Mammary epithelial cell (primary cell): ENCODE results near the gene ETFRF1.

Experiments
- EZH2 ChIP-seq: IDR thresholded peaks from 2 replicates; pipeline ENCODE4 v1.6.1; 2012; ENCODE audit warnings: low read length, inconsistent platforms, borderline replicate concordance
- TF ChIP-seq, protein P1 (sequence below), 2 donors: IDR thresholded peaks in 1 of 2; conservative IDR thresholded peaks in 1 of 2; 2 replicates each; pipeline ENCODE4 v1.5.1; 2011 to 2012; ENCODE audit warnings: inconsistent platforms in 2 of 2, low read length in 2 of 2, mild to moderate bottlenecking in 2 of 2, control low read depth in 1 of 2, low read depth in 1 of 2; ENCODE audit not compliant: insufficient read depth in 1 of 2; ENCODE audit errors: extremely low read depth in 1 of 2

GRCh38 chr12:25186038-25186787, 8.8 kb upstream of the ETFRF1 start:
- TF ChIP-seq, protein P1, sequence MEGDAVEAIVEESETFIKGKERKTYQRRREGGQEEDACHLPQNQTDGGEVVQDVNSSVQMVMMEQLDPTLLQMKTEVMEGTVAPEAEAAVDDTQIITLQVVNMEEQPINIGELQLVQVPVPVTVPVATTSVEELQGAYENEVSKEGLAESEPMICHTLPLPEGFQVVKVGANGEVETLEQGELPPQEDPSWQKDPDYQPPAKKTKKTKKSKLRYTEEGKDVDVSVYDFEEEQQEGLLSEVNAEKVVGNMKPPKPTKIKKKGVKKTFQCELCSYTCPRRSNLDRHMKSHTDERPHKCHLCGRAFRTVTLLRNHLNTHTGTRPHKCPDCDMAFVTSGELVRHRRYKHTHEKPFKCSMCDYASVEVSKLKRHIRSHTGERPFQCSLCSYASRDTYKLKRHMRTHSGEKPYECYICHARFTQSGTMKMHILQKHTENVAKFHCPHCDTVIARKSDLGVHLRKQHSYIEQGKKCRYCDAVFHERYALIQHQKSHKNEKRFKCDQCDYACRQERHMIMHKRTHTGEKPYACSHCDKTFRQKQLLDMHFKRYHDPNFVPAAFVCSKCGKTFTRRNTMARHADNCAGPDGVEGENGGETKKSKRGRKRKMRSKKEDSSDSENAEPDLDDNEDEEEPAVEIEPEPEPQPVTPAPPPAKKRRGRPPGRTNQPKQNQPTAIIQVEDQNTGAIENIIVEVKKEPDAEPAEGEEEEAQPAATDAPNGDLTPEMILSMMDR (conservative IDR thresholded peaks at IDR 0.05 in 1 of 2, IDR thresholded peaks at IDR 0.05 in 1 of 2; ENCODE audit: extremely low read depth in 1 of 2, insufficient read depth in 1 of 2, low read depth in 1 of 2, low read length in 2 of 2): no peak
- no peak for TF ChIP-seq EZH2
